H1 (cell line): ENCODE measurements around the gene C6orf62. TPM values are rescaled to one million over a fixed set of nuclear protein-coding genes. Genes with fewer than 3 reads are reported as not detected.

ENCODE experiments used
- CTCF ChIA-PET: fragments of 300-600 bp; sonication (Branson Sonifier 250); formaldehyde crosslinking; loops from one replicate; lab custom pipeline; 2021; ENCODE audit not compliant: partially characterized antibody; lab: Charles Lee
- POLR2A ChIA-PET: fragments of 300-600 bp; sonication (Branson Sonifier 250); formaldehyde crosslinking; loops from one replicate; lab custom pipeline; 2021; ENCODE audit warnings: inconsistent platforms; ENCODE audit not compliant: partially characterized antibody; lab: Charles Lee
- DNase-seq, 2 experiments: peaks; one replicate each; pipeline versions ENCODE4 v3.0.0 to v3.0.0-alpha.2; 2010 to 2022; ENCODE audit warnings: low spot score in 2 of 2, low read depth in 1 of 2, mixed read lengths in 1 of 2
- FAIRE-seq: peaks from 2 replicates; lab custom pipeline; 2011; peaks lifted over from hg19 to GRCh38; lab: Jason Lieb, UNC
- H2AFZ ChIP-seq: 2 replicates; pipeline ENCODE4 v1.8.1; 2012; ENCODE audit warnings: low read length, inconsistent platforms
- H2AK5ac ChIP-seq: 2 replicates; pipeline ENCODE4 v1.6.1; 2013; ENCODE audit warnings: low read depth, low read length
- H2BK120ac ChIP-seq: replicated peaks from 2 replicates; pipeline ENCODE3; 2013; ENCODE audit warnings: low read depth, low read length, inconsistent platforms
- H2BK12ac ChIP-seq: 2 replicates; pipeline ENCODE4 v1.6.1; 2013; ENCODE audit warnings: low read depth, low read length
- H2BK15ac ChIP-seq: 2 replicates; pipeline ENCODE4 v1.6.1; 2013; ENCODE audit warnings: low read length
- H2BK20ac ChIP-seq: 2 replicates; pipeline ENCODE4 v1.6.1; 2013; ENCODE audit warnings: low read length
- H2BK5ac ChIP-seq: 2 replicates; pipeline ENCODE4 v1.6.1; 2013; ENCODE audit warnings: low read depth, low read length
- H3K14ac ChIP-seq: 2 replicates; pipeline ENCODE4 v1.6.1; 2013; ENCODE audit warnings: inconsistent platforms; ENCODE audit not compliant: insufficient read length
- H3K18ac ChIP-seq: 2 replicates; pipeline ENCODE4 v1.6.1; 2013; ENCODE audit warnings: low read length; ENCODE audit errors: extremely low read depth
- H3K23ac ChIP-seq: 2 replicates; pipeline ENCODE4 v1.6.1; 2013; ENCODE audit warnings: inconsistent platforms; ENCODE audit not compliant: insufficient read length
- H3K23me2 ChIP-seq: 2 replicates; pipeline ENCODE4 v1.6.1; 2013; ENCODE audit warnings: low read depth, low read length
- H3K27ac ChIP-seq: 2 replicates; pipeline ENCODE4 v1.6.1; 2011; ENCODE audit warnings: low read depth, low read length, inconsistent platforms
- H3K27me3 ChIP-seq, 4 experiments: replicated peaks in 1 of 4; 1 replicate in 1 of 4; 2 replicates in 3 of 4; pipeline versions ENCODE4 v1.6.1 to v1.8.1; 2011 to 2013; ENCODE audit warnings: low read length in 3 of 4, mild to moderate bottlenecking in 3 of 4, inconsistent platforms in 2 of 4, mixed read lengths in 2 of 4, moderate library complexity in 1 of 4; ENCODE audit not compliant: control insufficient read depth in 3 of 4, insufficient read depth in 3 of 4; ENCODE audit errors: extremely low read depth in 1 of 4
- H3K36me3 ChIP-seq, 4 experiments: 2 replicates each; pipeline versions ENCODE4 v1.6.1 to v1.8.1; 2011 to 2013; ENCODE audit warnings: mild to moderate bottlenecking in 4 of 4, low read length in 3 of 4, moderate library complexity in 2 of 4, control low read depth in 1 of 4, inconsistent platforms in 1 of 4; ENCODE audit not compliant: insufficient read depth in 4 of 4, control insufficient read depth in 2 of 4
- H3K4ac ChIP-seq: replicated peaks from 2 replicates; pipeline ENCODE3; 2013; ENCODE audit warnings: low read length, low read depth, mixed read lengths, inconsistent platforms; ENCODE audit not compliant: insufficient read length
- H3K4me1 ChIP-seq, 4 experiments: replicated peaks in 1 of 4; 1 replicate in 1 of 4; 2 replicates in 3 of 4; pipeline versions ENCODE4 v1.6.1 to v1.8.1; 2011 to 2013; ENCODE audit warnings: low read length in 3 of 4, inconsistent platforms in 2 of 4, mixed read lengths in 1 of 4; ENCODE audit not compliant: insufficient read depth in 4 of 4, control insufficient read depth in 3 of 4
- H3K4me2 ChIP-seq, 2 experiments: 2 replicates each; pipeline versions ENCODE4 v1.6.1 to v1.8.1; 2011 to 2013; ENCODE audit warnings: low read depth in 2 of 2, low read length in 2 of 2, control low read depth in 1 of 2, inconsistent platforms in 1 of 2, mild to moderate bottlenecking in 1 of 2; ENCODE audit not compliant: insufficient read depth in 1 of 2
- H3K4me3 ChIP-seq, 4 experiments: fragments of 200-600, 300-600 bp in 1 of 4; sonication (generic), shearing (Covaris generic), sonication (Bioruptor Twin) in 1 of 4; 2 replicates each; pipeline versions ENCODE4 v1.5.1 to v1.8.1; 2011 to 2016; ENCODE audit warnings: low read length in 4 of 4, low read depth in 3 of 4, control low read depth in 2 of 4, inconsistent platforms in 2 of 4, mild to moderate bottlenecking in 2 of 4, mixed read lengths in 1 of 4, moderate library complexity in 1 of 4; ENCODE audit not compliant: insufficient read depth in 2 of 4; ENCODE audit errors: extremely low read depth in 1 of 4
- H3K56ac ChIP-seq: replicated peaks from 2 replicates; pipeline ENCODE3; 2013; ENCODE audit warnings: low read depth, mild to moderate bottlenecking, mixed read lengths, low read length, inconsistent platforms; ENCODE audit not compliant: insufficient read length
- H3K79me1 ChIP-seq: 2 replicates; pipeline ENCODE4 v1.6.1; 2013; ENCODE audit warnings: low read depth, low read length, control low read depth
- H3K79me2 ChIP-seq, 2 experiments: 2 replicates each; pipeline versions ENCODE4 v1.6.1 to v1.8.1; 2012 to 2013; ENCODE audit warnings: low read length in 2 of 2, mild to moderate bottlenecking in 2 of 2, inconsistent platforms in 1 of 2; ENCODE audit not compliant: insufficient read depth in 2 of 2, control insufficient read depth in 1 of 2
- H3K9ac ChIP-seq, 4 experiments: replicated peaks in 1 of 4; 1 replicate in 1 of 4; 2 replicates in 3 of 4; pipeline versions ENCODE4 v1.6.1 to v1.8.1; 2011 to 2013; ENCODE audit warnings: low read depth in 3 of 4, low read length in 3 of 4, control low read depth in 2 of 4, mild to moderate bottlenecking in 2 of 4, moderate library complexity in 2 of 4, inconsistent platforms in 1 of 4; ENCODE audit errors: extremely low read depth in 1 of 4
- H3K9me3 ChIP-seq, 2 experiments: 2 replicates each; pipeline versions ENCODE4 v1.6.1 to v1.8.1; 2012 to 2013; ENCODE audit warnings: mild to moderate bottlenecking in 2 of 2, moderate library complexity in 2 of 2, control low read depth in 1 of 2, inconsistent platforms in 1 of 2, low read depth in 1 of 2, low read length in 1 of 2, mixed read lengths in 1 of 2; ENCODE audit not compliant: insufficient read depth in 2 of 2
- H4K20me1 ChIP-seq, 2 experiments: replicated peaks in 1 of 2; 2 replicates each; pipeline versions ENCODE3 to v1.8.1; 2011 to 2013; ENCODE audit warnings: inconsistent platforms in 2 of 2, low read length in 2 of 2, mild to moderate bottlenecking in 1 of 2; ENCODE audit not compliant: insufficient read depth in 2 of 2, control insufficient read depth in 1 of 2
- H4K5ac ChIP-seq: 2 replicates; pipeline ENCODE4 v1.6.1; 2013; ENCODE audit warnings: low read length, low read depth, mixed read lengths, inconsistent platforms; ENCODE audit not compliant: insufficient read length
- H4K8ac ChIP-seq: 2 replicates; pipeline ENCODE4 v1.8.0; 2013; ENCODE audit warnings: mild to moderate bottlenecking, moderate library complexity, low read length, inconsistent platforms; ENCODE audit not compliant: insufficient read depth; ENCODE audit errors: extremely low read depth
- H4K91ac ChIP-seq: replicated peaks from 2 replicates; pipeline ENCODE3; 2013; ENCODE audit warnings: low read length, mixed read lengths, inconsistent platforms; ENCODE audit not compliant: insufficient read length
- BRCA1 ChIP-seq: IDR thresholded peaks from 2 replicates; pipeline ENCODE4 v1.6.1; 2012; ENCODE audit warnings: low read depth, low read length, improper control_type of control experiment
- CTCF ChIP-seq, 3 experiments: IDR thresholded peaks; 1 replicate in 2 of 3; 2 replicates in 1 of 3; pipeline versions ENCODE4 v1.5.1 to v1.6.1; 2011; ENCODE audit warnings: low read length in 3 of 3, mild to moderate bottlenecking in 3 of 3, inconsistent platforms in 2 of 3, low read depth in 1 of 3, moderate library complexity in 1 of 3; ENCODE audit not compliant: insufficient read depth in 1 of 3; ENCODE audit errors: control extremely low read depth in 1 of 3
- EP300 ChIP-seq, 2 experiments: IDR thresholded peaks; 1 replicate in 1 of 2; 2 replicates in 1 of 2; pipeline ENCODE4 v1.6.1; 2011 to 2012; ENCODE audit warnings: low read depth in 2 of 2, low read length in 2 of 2, mild to moderate bottlenecking in 2 of 2, borderline replicate concordance in 1 of 2, inconsistent platforms in 1 of 2, moderate library complexity in 1 of 2
- HDAC6 ChIP-seq: IDR thresholded peaks from one replicate; pipeline ENCODE4 v1.7.1; 2012; ENCODE audit warnings: low read depth, mild to moderate bottlenecking, inconsistent platforms, low read length, moderate library complexity
- JUND ChIP-seq: IDR thresholded peaks from 2 replicates; pipeline ENCODE4 v1.6.1; 2011; ENCODE audit warnings: mild to moderate bottlenecking, improper control_type of control experiment, low read length
- RAD21 ChIP-seq, 2 experiments: IDR thresholded peaks in 1 of 2; conservative IDR thresholded peaks in 1 of 2; 2 replicates each; pipeline ENCODE4 v1.6.1; 2011; ENCODE audit warnings: low read depth in 2 of 2, low read length in 2 of 2, improper control_type of control experiment in 1 of 2, inconsistent platforms in 1 of 2, mild to moderate bottlenecking in 1 of 2, moderate library complexity in 1 of 2
- RFX5 ChIP-seq: IDR thresholded peaks from 2 replicates; pipeline ENCODE4 v1.6.1; 2011; ENCODE audit warnings: low read depth, low read length, improper control_type of control experiment, borderline replicate concordance
- SAP30 ChIP-seq: fragments of 300-600 bp; sonication (generic); IDR thresholded peaks from 2 replicates; pipeline ENCODE4 v1.7.1; 2012; ENCODE audit warnings: low read length, moderate library complexity, mild to moderate bottlenecking, inconsistent platforms; ENCODE audit not compliant: insufficient read depth, insufficient replicate concordance
- whole genome bisulfite sequencing, 2 experiments: shearing (Covaris generic) in 1 of 2; methylation state at CpG; one replicate each; pipeline versions ENCODE4 v1.1.6 to v1.1.7; 2013 to 2015; ENCODE audit warnings: low lambda C conversion rate in 2 of 2, mixed read lengths in 2 of 2, inconsistent platforms in 1 of 2, low coverage in 1 of 2, missing lambda C conversion rate in 1 of 2; ENCODE audit not compliant: insufficient replicate concordance in 2 of 2, insufficient coverage in 1 of 2, insufficient read length in 1 of 2; ENCODE audit errors: extremely low coverage in 1 of 2, missing lambda C conversion rate in 1 of 2; 5-methylcytosine and 5-hydroxymethylcytosine counted together
- polyA plus RNA-seq, 7 experiments: library from polyadenylated mRNA; depleted of rRNA in 3 of 7; stranded (reverse) in 5 of 7; unstranded in 2 of 7; fragments of >200 nt in 5 of 7; fragments of 200-250 nt in 2 of 7; gene quantifications; 1 replicate in 5 of 7; 2 replicates in 1 of 7; 4 replicates in 1 of 7; pipeline versions ENCODE4 v1.2.1 to v1.2.3, GENCODE V29; 2011 to 2013; ENCODE audit warnings: missing spikeins in 2 of 7, mixed read lengths in 2 of 7
- total RNA-seq: library from RNA; stranded (reverse); fragmentation: NEBNext Ultra II Directional; extraction: Animal tissue kit (Norgen Biotek cat#: 25700); gene quantifications from 2 replicates; pipeline ENCODE4 v1.2.1, GENCODE V29; 2021

Gene C6orf62
- total and polyA plus RNA-seq, 2 of the 8 experiments (the other 6 are each of a cell fraction or from before 2014, with no cell fraction given): 25.6 to 101 TPM

GRCh38 chr6:24699521-24700359 is 19.2 kb downstream of the C6orf62 start:
- no peak for FAIRE-seq
- TF ChIP-seq SAP30: no peak
- no peak for TF ChIP-seq BRCA1
- TF ChIP-seq CTCF (IDR thresholded peaks at IDR 0.05; ENCODE audit: control extremely low read depth in 1 of 3, insufficient read depth in 1 of 3, low read depth in 1 of 3, low read length in 3 of 3): no peak
- TF ChIP-seq EP300 (IDR thresholded peaks at IDR 0.05; ENCODE audit: borderline replicate concordance in 1 of 2, low read depth in 2 of 2, low read length in 2 of 2): no peak
- no peak for TF ChIP-seq HDAC6
- no peak for TF ChIP-seq JUND
- TF ChIP-seq RAD21 (IDR thresholded peaks at IDR 0.05 in 1 of 2, conservative IDR thresholded peaks at IDR 0.05 in 1 of 2; ENCODE audit: low read depth in 2 of 2, low read length in 2 of 2): no peak
- no peak for TF ChIP-seq RFX5

More at GRCh38 chr6:24699521-24700359, 19.2 kb downstream of the C6orf62 start:
- H4K8ac ChIP-seq: no peak overlapping the region
- 91% methylated on average over 3 of the region's 3 CpGs; no CpG with 5 or more reads in 1 of the 2 experiments for WGBS, 2 experiments
- no peak overlapping the region for H2AFZ ChIP-seq
- H3K9me3 ChIP-seq: no peaks in the 10 kb centered on the region
- no peak for DNase-seq
- no peak overlapping the region for H3K23ac ChIP-seq
- no peak overlapping the region for H2BK120ac ChIP-seq
- no peak overlapping the region for H2BK5ac ChIP-seq
- H3K4me2 ChIP-seq: no peak overlapping the region
- CTCF ChIA-PET: interaction anchor here (0.7 to 1.2 kb wide), 3 partner anchors 46 to 720 kb away, joined by 3 to 4 read pairs (median 3); no protein-coding TSS in a partner anchor
- no peaks in the 10 kb centered on the region for H3K79me2 ChIP-seq
- POLR2A ChIA-PET: interaction anchor here (0.6 to 1.5 kb wide), 6 partner anchors 8 to 220 kb away, joined by 3 to 4 read pairs (median 3); no protein-coding TSS in a partner anchor
- no peak overlapping the region for H2BK15ac ChIP-seq
- no peaks in the 10 kb centered on the region for H3K23me2 ChIP-seq
- H3K14ac ChIP-seq: no peak overlapping the region
- H4K20me1 ChIP-seq: peaks cover 0 to 6% of the 10 kb centered on the region in 2 experiments
- no peak overlapping the region for H3K4me3 ChIP-seq
- H3K79me1 ChIP-seq: no peaks in the 10 kb centered on the region
- H3K4me1 ChIP-seq: no peaks in the 10 kb centered on the region
- no peak overlapping the region for H2BK12ac ChIP-seq
- H3K56ac ChIP-seq: no peak overlapping the region
- H3K27ac ChIP-seq: no peak overlapping the region
- H3K27me3 ChIP-seq: no peaks in the 10 kb centered on the region
- no peak overlapping the region for H3K9ac ChIP-seq
- no peak overlapping the region for H2AK5ac ChIP-seq
- no peak overlapping the region for H3K18ac ChIP-seq
- H4K5ac ChIP-seq: no peak overlapping the region
- peaks cover 0 to 48% (median 12%) of the 10 kb centered on the region in 4 experiments; a peak in 5 of 8 replicates for H3K36me3 ChIP-seq
- H2BK20ac ChIP-seq: no peak overlapping the region
- no peak overlapping the region for H3K4ac ChIP-seq
- no peak overlapping the region for H4K91ac ChIP-seq
